NB4 (cell line): ENCODE results near the gene ADD1.

Experiments used
- CTCF ChIP-seq: IDR thresholded peaks from one replicate; pipeline ENCODE4 v1.5.1; 2012; ENCODE audit warnings: low read depth, low read length
- MAX ChIP-seq: IDR thresholded peaks from 2 replicates; pipeline ENCODE4 v1.6.1; 2011; ENCODE audit warnings: low read depth, low read length
- MYC ChIP-seq: IDR thresholded peaks from 2 replicates; pipeline ENCODE4 v1.6.1; 2011; ENCODE audit warnings: low read depth, low read length
- POLR2A ChIP-seq: IDR thresholded peaks from 2 replicates; pipeline ENCODE4 v1.6.1; 2011; ENCODE audit warnings: mild to moderate bottlenecking; ENCODE audit not compliant: insufficient read length; ENCODE audit errors: extremely low read depth

- TF ChIP-seq POLR2A (no peak), CTCF (no peak), MAX (no peak), MYC (no peak)
Observed at GRCh38 chr4:2878346-2878745, 34.7 kb downstream of the ADD1 start.
